Muscle of leg (tissue), 11 donors: Measurements from ENCODE around the gene VEGFA. TPM values are rescaled to one million over a fixed set of nuclear protein-coding genes. Genes with fewer than 3 reads are reported as not detected.

Experiments
- DNase-seq: peaks from one replicate; pipeline ENCODE4 v3.0.0; 2013
- H3K27ac ChIP-seq: one replicate; pipeline ENCODE4 v1.5.1; 2013; ENCODE audit warnings: mild to moderate bottlenecking, low read length, control low read depth
- H3K27me3 ChIP-seq: one replicate; pipeline ENCODE4 v1.6.1; 2013; ENCODE audit warnings: low read length; ENCODE audit not compliant: control insufficient read depth, insufficient read depth
- H3K36me3 ChIP-seq: one replicate; pipeline ENCODE4 v1.6.1; 2013; ENCODE audit warnings: low read length; ENCODE audit not compliant: control insufficient read depth, insufficient read depth
- H3K4me1 ChIP-seq: one replicate; pipeline ENCODE4 v1.6.1; 2013; ENCODE audit warnings: low read length; ENCODE audit not compliant: control insufficient read depth, insufficient read depth
- H3K4me3 ChIP-seq: one replicate; pipeline ENCODE4 v1.5.1; 2013; ENCODE audit warnings: low read length, control low read depth
- H3K9me3 ChIP-seq: replicated peaks from 2 replicates; pipeline ENCODE4 v1.6.1; 2013; ENCODE audit warnings: low read depth, low read length; ENCODE audit not compliant: control insufficient read depth
- WGBS: methylation state at CpG from one replicate; pipeline ENCODE4 v1.1.5; 2013; ENCODE audit warnings: missing lambda C conversion rate; ENCODE audit not compliant: insufficient coverage; 5-methylcytosine and 5-hydroxymethylcytosine counted together
- polyA plus RNA-seq, 8 donors: library from polyadenylated mRNA; unstranded; fragments of 120-200 nt; gene quantifications; one replicate each; pipeline versions ENCODE4 v1.2.1 to v1.2.3, GENCODE V29; 2013; ENCODE audit warnings: inconsistent platforms in 1 of 8, low replicate concordance in 1 of 8; ENCODE audit not compliant: insufficient read length in 8 of 8, insufficient read depth in 1 of 8
- total RNA-seq: library from RNA; stranded (reverse); fragments of 120-200 nt; gene quantifications from one replicate; pipeline ENCODE4 v1.2.4, GENCODE V29; 2013

Gene VEGFA
- total and polyA plus RNA-seq, 9 donors, result 59.4 to 89.9 (median 70.1) TPM

- WGBS, result 83% methylated on average over 11 of the region's 14 CpGs
Measured at GRCh38 chr6:43785220-43785752, 15.3 kb downstream of the VEGFA start.

GRCh38 chr6:43785904-43786303 is 15.9 kb downstream of the VEGFA start:
- Histone ChIP-seq H3K9me3 (no peaks in the 10 kb centered on the region), H3K4me3 (no peak overlapping the region), H3K4me1 (no peaks in the 10 kb centered on the region), H3K27me3 (no peaks in the 10 kb centered on the region), H3K36me3 (peaks cover 51% of the 10 kb centered on the region), H3K27ac (no peak overlapping the region)
- no peak for DNase-seq
- no CpG with 5 or more reads among the region's 3 CpGs for WGBS

More at GRCh38 chr6:43785220-43785752, 15.3 kb downstream of the VEGFA start:
- Histone ChIP-seq H3K27me3 (no peaks in the 10 kb centered on the region), H3K27ac (no peak overlapping the region), H3K4me3 (no peak overlapping the region), H3K36me3 (peaks cover 58% of the 10 kb centered on the region), H3K4me1 (no peaks in the 10 kb centered on the region), H3K9me3 (no peaks in the 10 kb centered on the region)
- no peak for DNase-seq

GRCh38 chr6:43786664-43787329 is 16.8 kb downstream of the VEGFA start:
- no peak for DNase-seq
- 0% methylated on average over 1 of the region's 1 CpG for WGBS
- H3K9me3 ChIP-seq, result no peaks in the 10 kb centered on the region
- H3K4me3 ChIP-seq, result no peak overlapping the region
- H3K27ac ChIP-seq, result no peak overlapping the region
- no peaks in the 10 kb centered on the region for H3K27me3 ChIP-seq
- peaks cover 43% of the 10 kb centered on the region for H3K36me3 ChIP-seq
- no peaks in the 10 kb centered on the region for H3K4me1 ChIP-seq

DNA sequence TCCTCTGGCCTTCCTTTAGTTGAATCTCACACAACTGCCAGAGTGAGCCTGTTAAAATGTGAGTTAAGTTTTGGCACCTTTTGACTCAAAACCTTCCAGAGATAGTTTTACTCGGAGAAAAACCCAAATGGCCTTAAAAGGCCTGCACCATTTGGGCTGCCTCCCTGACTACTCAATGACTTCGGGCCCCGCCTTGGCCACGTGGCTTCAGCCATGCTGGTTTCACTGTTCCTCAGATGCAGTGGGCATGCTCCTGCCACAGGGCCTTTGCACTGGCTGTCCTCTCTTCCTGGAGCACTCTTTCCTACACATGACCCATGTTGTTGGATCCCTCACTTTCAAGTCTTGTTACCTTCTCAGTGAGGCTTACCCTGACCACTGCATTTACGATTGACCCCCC is 18.3 kb downstream of the VEGFA start:
- DNase-seq, result no peak
- Histone ChIP-seq H3K36me3 (peaks cover 27% of the 10 kb centered on the region), H3K27ac (no peak overlapping the region), H3K4me1 (peaks cover 4% of the 10 kb centered on the region), H3K9me3 (no peaks in the 10 kb centered on the region), H3K4me3 (no peak overlapping the region), H3K27me3 (peaks cover 2% of the 10 kb centered on the region)
- 83% methylated on average over 5 of the region's 5 CpGs for WGBS

- 87% methylated on average over 1 of the region's 2 CpGs for WGBS
- H3K27me3 ChIP-seq, result peaks cover 2% of the 10 kb centered on the region
- H3K27ac ChIP-seq, result no peak overlapping the region
- peaks cover 10% of the 10 kb centered on the region for H3K4me1 ChIP-seq
- peaks cover 16% of the 10 kb centered on the region for H3K36me3 ChIP-seq
- no peak overlapping the region for H3K4me3 ChIP-seq
- DNase-seq, result no peak
- H3K9me3 ChIP-seq, result no peaks in the 10 kb centered on the region
Measured at GRCh38 chr6:43789447-43789846, 19.4 kb downstream of the VEGFA start.

DNA sequence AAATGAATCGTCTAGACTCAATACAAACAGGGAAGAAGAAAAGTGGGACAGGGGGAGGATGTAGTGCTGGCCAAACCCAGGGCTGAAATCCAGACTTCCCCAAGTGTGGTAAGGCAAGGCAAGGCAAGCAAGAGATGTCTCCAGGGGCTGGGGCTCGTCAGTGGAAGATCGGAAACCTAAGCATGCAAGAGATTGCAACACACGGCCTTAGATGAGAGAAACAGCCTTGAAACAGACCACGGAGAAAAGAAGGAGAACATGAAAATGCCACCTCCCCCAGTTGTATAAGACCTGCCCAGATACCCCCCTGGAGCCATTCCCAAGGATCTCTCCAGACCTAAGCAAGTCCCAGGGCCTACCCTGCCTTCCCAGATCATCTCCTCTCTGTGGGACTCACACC is 20.0 kb downstream of the VEGFA start:
- Histone ChIP-seq H3K4me1 (peaks cover 10% of the 10 kb centered on the region), H3K4me3 (no peak overlapping the region), H3K9me3 (no peaks in the 10 kb centered on the region), H3K27me3 (peaks cover 2% of the 10 kb centered on the region), H3K36me3 (peaks cover 12% of the 10 kb centered on the region), H3K27ac (no peak overlapping the region)
- WGBS, result 34% methylated on average over 4 of the region's 5 CpGs
- peak; percentile 55 for DNase-seq

GRCh38 chr6:43791745-43792422 is 21.9 kb downstream of the VEGFA start:
- Histone ChIP-seq H3K27me3 (peaks cover 5% of the 10 kb centered on the region), H3K4me1 (peaks cover 10% of the 10 kb centered on the region), H3K36me3 (no peaks in the 10 kb centered on the region), H3K27ac (no peak overlapping the region), H3K9me3 (no peaks in the 10 kb centered on the region), H3K4me3 (no peak overlapping the region)
- WGBS, result 83% methylated on average over 10 of the region's 11 CpGs
- no peak for DNase-seq

DNA sequence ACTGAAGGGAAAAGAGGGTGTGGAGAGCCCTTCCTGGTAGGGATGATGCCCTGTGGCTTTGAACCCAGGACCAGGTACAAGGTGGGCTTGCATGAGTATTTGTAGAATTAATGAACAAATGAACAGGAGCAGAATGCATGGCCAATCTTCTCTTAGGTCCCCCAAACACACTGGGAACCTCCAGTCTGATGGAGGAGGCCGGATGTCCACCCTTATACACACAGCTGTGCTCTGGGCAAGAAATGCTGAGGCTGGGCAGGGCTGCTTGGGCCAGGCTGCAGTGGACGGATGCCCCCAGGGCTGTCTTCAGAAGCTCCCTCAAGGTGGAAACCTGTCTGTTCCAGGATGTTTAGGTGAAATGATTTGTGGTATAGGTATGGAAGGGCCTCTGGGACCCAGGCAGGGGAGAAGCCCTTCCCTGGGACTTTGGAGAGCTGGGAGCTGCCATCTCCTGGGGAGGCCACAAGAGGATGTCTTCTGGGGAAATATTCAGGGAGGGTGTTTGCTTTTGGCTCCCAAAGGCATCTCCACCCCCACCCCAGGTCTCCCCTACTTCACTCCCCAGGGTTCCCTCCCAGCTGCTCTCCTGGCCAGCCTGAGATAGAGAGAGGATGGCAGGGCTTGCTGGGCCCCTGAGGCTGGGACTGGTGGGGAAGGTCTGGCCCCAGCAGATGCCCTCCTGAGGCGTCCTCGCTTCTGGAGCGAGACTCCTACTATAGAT is 23.3 kb downstream of the VEGFA start:
- Histone ChIP-seq H3K27me3 (peaks cover 7% of the 10 kb centered on the region), H3K27ac (peak overlapping the region; percentile 4), H3K36me3 (no peaks in the 10 kb centered on the region), H3K4me3 (no peak overlapping the region), H3K4me1 (peaks cover 10% of the 10 kb centered on the region), H3K9me3 (no peaks in the 10 kb centered on the region)
- no peak for DNase-seq
- WGBS, result 100% methylated on average over 1 of the region's 5 CpGs

- Histone ChIP-seq H3K27me3 (peaks cover 7% of the 10 kb centered on the region), H3K4me1 (peaks cover 12% of the 10 kb centered on the region), H3K9me3 (no peaks in the 10 kb centered on the region), H3K4me3 (no peak overlapping the region), H3K27ac (peak overlapping the region; percentile 4), H3K36me3 (no peaks in the 10 kb centered on the region)
- no peak for DNase-seq
- WGBS, result 46% methylated on average over 6 of the region's 9 CpGs
Measured at GRCh38 chr6:43793875-43794242, 23.8 kb downstream of the VEGFA start.

DNA sequence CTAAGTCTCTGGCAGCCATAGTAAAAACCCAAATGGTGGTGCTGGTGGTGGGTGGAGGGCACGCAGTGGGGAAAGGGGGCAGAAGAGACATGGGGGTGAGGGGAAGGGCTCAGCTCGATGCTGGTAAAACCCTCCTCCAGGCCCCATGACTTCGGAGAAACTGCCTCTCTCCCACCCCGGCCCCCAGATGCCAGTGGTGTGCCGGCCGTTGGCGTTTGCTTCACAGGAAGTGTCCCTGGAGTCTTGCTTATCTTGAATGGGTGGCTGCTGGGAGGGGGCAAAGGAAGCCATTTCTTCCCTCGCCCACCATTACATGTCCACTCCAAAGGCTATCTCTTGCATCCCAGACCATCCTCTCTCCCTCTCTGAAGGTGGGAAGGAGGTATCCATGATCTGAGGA is 25.4 kb downstream of the VEGFA start:
- Histone ChIP-seq H3K9me3 (no peaks in the 10 kb centered on the region), H3K36me3 (no peaks in the 10 kb centered on the region), H3K27ac (no peak overlapping the region), H3K27me3 (peaks cover 7% of the 10 kb centered on the region), H3K4me3 (no peak overlapping the region), H3K4me1 (peaks cover 12% of the 10 kb centered on the region)
- DNase-seq, result no peak
- WGBS, result no CpG with 5 or more reads among the region's 8 CpGs
